ENCODE data around the gene MYO3A. TPM values are rescaled to one million over a fixed set of nuclear protein-coding genes. Genes with fewer than 3 reads are reported as not detected.
"Not testable (repeated sequence)": the region's sequence is repeated elsewhere in the genome, so short reads cannot be mapped to it uniquely, and the experiment has no call there.

The MYO3A gene
- total RNA-seq, 2 donors from 2014 or later = 5.2 TPM; not detected in 1

GRCh38 chr10:26052326-26052725, 118.3 kb downstream of the MYO3A start:
- Histone ChIP-seq H3K36me3 (no peaks in the 10 kb centered on the region), H3K27me3 (replicated peaks; ENCODE audit: insufficient read depth) (no peaks in the 10 kb centered on the region), H3K4me1 (replicated peaks) (no peaks in the 10 kb centered on the region), H3K4me3 (no peak overlapping the region), H3K27ac (no peak overlapping the region), H3K9me3 (no peaks in the 10 kb centered on the region)
- 74% methylated on average over 4 of the region's 4 CpGs for WGBS
- intact Hi-C loops (cut with DNase I) = no loop called here
- DNase-seq (ENCODE audit: low spot score) = no peak
- no peak for TF ChIP-seq POLR2A (IDR thresholded peaks at IDR 0.05)

DNA sequence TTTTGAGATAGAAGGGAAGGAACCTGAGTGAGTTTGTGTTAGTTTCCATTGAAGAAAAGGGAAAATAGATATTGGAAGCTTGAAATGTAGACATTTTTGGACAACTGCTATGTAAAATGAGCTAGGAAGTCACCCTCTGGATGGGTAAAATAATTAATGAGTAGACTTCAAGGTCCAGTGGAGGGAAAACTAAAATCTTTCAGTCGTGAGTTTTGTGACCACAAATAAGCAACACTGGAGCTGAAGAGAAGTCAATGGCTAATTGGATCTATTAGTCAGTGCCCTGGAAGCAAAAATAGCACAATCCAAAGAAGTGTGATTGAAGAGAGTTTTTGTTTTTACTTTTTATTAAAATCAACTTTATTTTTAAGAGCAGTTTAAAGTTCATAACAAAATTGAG, 123.4 kb downstream of the MYO3A start:
- H3K27ac ChIP-seq = no peak overlapping the region
- no peak for TF ChIP-seq POLR2A (IDR thresholded peaks at IDR 0.05)
- TF ChIP-seq POLR2AphosphoS5 (IDR thresholded peaks at IDR 0.05) = no peak
- TF ChIP-seq, protein P1, sequence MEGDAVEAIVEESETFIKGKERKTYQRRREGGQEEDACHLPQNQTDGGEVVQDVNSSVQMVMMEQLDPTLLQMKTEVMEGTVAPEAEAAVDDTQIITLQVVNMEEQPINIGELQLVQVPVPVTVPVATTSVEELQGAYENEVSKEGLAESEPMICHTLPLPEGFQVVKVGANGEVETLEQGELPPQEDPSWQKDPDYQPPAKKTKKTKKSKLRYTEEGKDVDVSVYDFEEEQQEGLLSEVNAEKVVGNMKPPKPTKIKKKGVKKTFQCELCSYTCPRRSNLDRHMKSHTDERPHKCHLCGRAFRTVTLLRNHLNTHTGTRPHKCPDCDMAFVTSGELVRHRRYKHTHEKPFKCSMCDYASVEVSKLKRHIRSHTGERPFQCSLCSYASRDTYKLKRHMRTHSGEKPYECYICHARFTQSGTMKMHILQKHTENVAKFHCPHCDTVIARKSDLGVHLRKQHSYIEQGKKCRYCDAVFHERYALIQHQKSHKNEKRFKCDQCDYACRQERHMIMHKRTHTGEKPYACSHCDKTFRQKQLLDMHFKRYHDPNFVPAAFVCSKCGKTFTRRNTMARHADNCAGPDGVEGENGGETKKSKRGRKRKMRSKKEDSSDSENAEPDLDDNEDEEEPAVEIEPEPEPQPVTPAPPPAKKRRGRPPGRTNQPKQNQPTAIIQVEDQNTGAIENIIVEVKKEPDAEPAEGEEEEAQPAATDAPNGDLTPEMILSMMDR (IDR thresholded peaks at IDR 0.05) = no peak
- H3K9me3 ChIP-seq = no peaks in the 10 kb centered on the region
- 90% methylated on average over 1 of the region's 1 CpG for WGBS
- H3K4me3 ChIP-seq = no peak overlapping the region
- no peaks in the 10 kb centered on the region for H3K36me3 ChIP-seq
- no peaks in the 10 kb centered on the region for H3K27me3 ChIP-seq (replicated peaks; ENCODE audit: insufficient read depth)
- no peaks in the 10 kb centered on the region for H3K4me1 ChIP-seq (replicated peaks)
- intact Hi-C loops (cut with DNase I) = no loop called here
- DNase-seq (ENCODE audit: low spot score) = no peak

GRCh38 chr10:26064106-26064505, 130.1 kb downstream of the MYO3A start:
- Histone ChIP-seq H3K4me1 (replicated peaks) (no peaks in the 10 kb centered on the region), H3K27ac (no peak overlapping the region), H3K36me3 (no peaks in the 10 kb centered on the region), H3K9me3 (no peaks in the 10 kb centered on the region), H3K27me3 (replicated peaks; ENCODE audit: insufficient read depth) (no peaks in the 10 kb centered on the region), H3K4me3 (no peak overlapping the region)
- no peak for DNase-seq (ENCODE audit: low spot score)
- intact Hi-C loops (cut with DNase I) = no loop called here
- no peak for TF ChIP-seq POLR2AphosphoS5 (IDR thresholded peaks at IDR 0.05)
- TF ChIP-seq, protein P1 (IDR thresholded peaks at IDR 0.05) = no peak
- TF ChIP-seq POLR2A (IDR thresholded peaks at IDR 0.05) = no peak

DNA sequence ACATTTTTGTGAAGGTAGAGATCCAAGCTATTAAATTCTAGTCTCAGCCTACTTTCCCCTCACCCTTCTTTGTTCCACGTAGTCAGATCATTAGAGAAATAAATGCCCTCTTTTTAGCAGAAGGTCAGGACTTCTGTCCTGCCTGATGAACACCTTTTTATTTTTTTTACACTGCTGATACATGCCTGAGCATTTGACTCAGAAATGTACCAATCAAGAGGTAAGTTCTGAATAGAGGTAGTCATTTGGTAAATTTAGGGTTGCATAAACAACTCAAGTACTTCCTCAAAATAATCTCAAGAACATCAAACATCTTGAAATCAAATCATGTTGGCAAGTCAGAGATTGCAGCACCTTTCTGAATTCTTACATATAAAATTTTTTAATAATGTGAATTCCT, 133.7 kb downstream of the MYO3A start:
- 87% methylated on average over 1 of the region's 1 CpG for WGBS
- H3K4me1 ChIP-seq (replicated peaks) = no peaks in the 10 kb centered on the region

DNA sequence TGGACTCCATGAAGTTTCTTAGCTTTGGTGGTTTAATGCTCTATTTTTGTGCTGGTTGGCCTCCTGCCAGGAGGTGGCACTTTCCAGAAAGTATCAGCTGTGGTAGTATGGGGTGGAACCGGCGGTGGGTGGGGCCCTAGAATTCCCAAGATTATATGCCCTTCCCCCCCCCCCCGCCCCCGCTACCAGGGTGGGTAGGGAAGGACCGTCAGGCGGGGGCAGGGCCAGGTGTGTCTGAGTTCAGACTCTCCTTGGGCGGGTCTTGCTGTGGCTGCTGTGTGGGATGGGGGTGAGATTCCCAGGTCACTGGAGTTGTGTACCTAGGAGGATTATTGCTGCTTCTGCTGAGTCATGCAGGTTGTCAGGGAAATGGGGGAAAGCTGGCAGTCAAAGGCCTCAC, 146.9 kb downstream of the MYO3A start:
- H3K4me1 ChIP-seq (replicated peaks); H3K36me3 ChIP-seq; H3K27me3 ChIP-seq (replicated peaks; ENCODE audit: insufficient read depth); DNase-seq (ENCODE audit: low spot score); H3K4me3 ChIP-seq; intact Hi-C loops (cut with DNase I); H3K27ac ChIP-seq; H3K9me3 ChIP-seq: not testable (repeated sequence)
- 74% methylated on average over 7 of the region's 7 CpGs for WGBS

More for the DNA sequence above, 133.7 kb downstream of the MYO3A start:
- H3K9me3 ChIP-seq = no peaks in the 10 kb centered on the region
- intact Hi-C loops (cut with DNase I) = no loop called here
- DNase-seq (ENCODE audit: low spot score) = no peak
- no peaks in the 10 kb centered on the region for H3K27me3 ChIP-seq (replicated peaks; ENCODE audit: insufficient read depth)
- no peak overlapping the region for H3K27ac ChIP-seq
- TF ChIP-seq POLR2AphosphoS5 (IDR thresholded peaks at IDR 0.05) (no peak), POLR2A (IDR thresholded peaks at IDR 0.05) (no peak)
- TF ChIP-seq, protein P1 (IDR thresholded peaks at IDR 0.05) = no peak
- no peak overlapping the region for H3K4me3 ChIP-seq
- H3K36me3 ChIP-seq = no peaks in the 10 kb centered on the region

- H3K27ac ChIP-seq = no peak overlapping the region
- intact Hi-C loops (cut with DNase I) = no loop called here
- no peak for DNase-seq (ENCODE audit: low spot score)
- H3K4me3 ChIP-seq = no peak overlapping the region
- no peaks in the 10 kb centered on the region for H3K4me1 ChIP-seq (replicated peaks)
- H3K27me3 ChIP-seq (replicated peaks; ENCODE audit: insufficient read depth) = no peaks in the 10 kb centered on the region
- TF ChIP-seq, protein P1 (IDR thresholded peaks at IDR 0.05) = no peak
- no peak for TF ChIP-seq POLR2AphosphoS5 (IDR thresholded peaks at IDR 0.05)
- H3K36me3 ChIP-seq = no peaks in the 10 kb centered on the region
- 94% methylated on average over 4 of the region's 4 CpGs for WGBS
- H3K9me3 ChIP-seq = no peaks in the 10 kb centered on the region
These were observed 147.4 kb downstream of the MYO3A start for GRCh38 chr10:26081459-26081858.

All from prostate gland (tissue), 2 donors.